Glomerular visceral epithelial cell (primary cell): ENCODE measurements around the gene INSIG1.

Experiments used
- DNase-seq: peaks from one replicate; pipeline ENCODE4 v3.0.0-alpha.2; 2016; ENCODE audit errors: extremely low spot score

Gene INSIG1

DNA sequence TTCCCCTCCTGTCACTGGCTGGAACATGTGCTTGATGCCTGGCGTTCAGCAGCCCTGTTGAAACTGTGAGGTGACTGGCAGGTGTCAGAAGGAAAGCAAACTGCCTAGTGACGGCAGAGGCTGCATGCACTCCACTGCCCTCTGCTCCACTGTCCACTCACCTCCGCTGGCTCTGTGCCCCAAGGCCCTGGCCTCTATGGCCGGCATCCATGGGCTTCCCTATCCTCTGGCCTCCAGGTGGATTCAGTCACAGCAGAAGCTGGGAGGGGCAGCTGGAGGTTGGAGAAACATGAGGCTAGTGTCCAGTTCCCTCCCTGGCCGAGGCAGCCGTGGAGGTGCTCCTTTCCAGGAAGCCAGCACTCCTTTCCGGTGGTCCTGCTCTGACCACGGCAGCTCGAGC lies 31.2 kb upstream of the INSIG1 start:
- DNase-seq: no peak

DNA sequence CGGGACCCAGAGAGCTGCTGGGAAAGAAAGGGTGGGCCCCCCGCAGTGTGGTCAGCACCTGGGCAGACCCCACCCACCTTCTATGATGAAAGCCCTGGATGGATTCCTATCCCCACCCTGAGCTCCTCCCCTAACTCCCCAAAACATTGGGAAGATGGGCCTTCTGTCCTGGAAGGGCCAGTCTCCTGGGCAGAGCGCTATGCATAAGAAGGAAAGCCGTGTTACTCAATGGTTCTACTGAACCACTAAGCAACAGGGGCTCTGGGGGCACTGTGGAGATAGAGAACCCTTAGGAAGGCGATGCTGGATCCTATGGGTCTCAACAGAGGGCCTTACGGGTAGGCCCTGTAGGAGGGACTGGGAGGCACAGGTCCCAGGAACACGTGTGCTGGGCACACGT lies 30.7 kb upstream of the INSIG1 start:
- DNase-seq: no peak

DNA sequence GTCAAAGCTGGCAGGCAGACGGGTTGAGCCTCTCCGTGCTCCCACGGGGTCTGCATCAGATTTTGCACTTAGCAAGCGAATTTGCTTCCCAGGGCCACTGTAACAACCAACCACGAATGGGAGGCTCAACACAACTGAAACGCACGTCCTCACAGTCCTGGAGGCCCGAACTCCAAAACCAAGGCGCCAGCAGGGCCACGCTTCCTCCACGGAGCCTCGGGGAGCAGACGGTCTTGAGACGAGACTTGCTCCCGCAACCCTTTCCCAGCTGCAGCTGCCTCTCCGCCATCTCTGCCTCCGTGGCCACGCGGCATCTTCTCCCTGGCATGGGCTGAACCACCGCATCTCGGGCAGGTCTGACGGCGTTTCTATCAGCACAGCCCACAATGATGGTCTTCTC lies 30.2 kb upstream of the INSIG1 start:
- no peak for DNase-seq

DNA sequence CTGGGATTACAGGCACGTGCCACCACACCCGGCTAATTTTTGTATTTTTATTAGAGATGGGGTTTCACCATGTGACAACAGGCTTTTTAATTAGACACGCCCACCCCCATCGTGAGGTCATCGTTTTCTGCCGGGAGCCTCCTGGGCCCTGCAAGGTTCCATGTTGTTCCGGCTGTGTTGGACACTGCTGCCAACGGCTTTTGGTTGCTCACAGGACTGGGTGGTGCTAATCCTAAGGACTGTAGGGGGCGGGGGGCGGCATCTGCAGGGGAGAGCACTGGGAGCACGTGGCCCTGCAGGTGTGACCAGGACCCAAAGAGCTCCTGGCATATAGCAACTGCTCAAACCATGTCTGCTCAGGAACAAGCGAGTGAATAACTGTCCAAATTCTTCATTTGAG lies 29.5 kb upstream of the INSIG1 start:
- no peak for DNase-seq

DNA sequence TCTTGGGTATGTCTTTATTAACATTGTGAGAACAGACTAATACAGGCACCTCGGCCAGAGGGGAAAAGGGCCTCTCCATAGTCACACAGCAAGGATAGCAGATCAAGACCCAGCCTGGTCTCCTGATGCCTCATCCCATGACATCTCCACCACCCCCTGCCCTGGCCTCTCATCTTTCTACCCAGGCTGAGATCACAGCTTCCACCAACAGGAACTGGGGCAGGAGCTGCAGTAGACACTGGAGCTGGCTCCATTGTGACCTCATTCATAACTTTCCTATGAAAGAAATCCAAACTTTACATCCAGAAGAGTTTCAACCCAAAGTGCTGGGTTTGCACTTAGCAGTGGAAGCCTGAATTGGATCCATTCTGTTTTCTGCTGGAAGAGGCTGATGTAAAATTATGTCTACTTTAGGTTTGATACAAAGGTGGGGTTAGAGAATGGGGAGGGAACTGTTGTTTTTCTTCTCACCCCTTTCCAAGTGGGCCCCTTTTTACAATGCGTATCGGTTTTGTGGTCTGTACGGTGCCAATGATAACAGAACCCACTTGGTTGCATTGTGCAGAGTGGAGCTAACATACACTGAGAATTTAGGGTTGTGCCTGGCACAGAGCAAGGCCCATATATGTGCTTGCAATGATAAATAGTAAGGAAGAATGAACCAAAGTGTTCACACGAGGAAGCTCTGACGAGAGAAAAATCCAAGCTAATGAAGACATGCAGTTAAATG lies 28.6 kb upstream of the INSIG1 start:
- no peak for DNase-seq

DNA sequence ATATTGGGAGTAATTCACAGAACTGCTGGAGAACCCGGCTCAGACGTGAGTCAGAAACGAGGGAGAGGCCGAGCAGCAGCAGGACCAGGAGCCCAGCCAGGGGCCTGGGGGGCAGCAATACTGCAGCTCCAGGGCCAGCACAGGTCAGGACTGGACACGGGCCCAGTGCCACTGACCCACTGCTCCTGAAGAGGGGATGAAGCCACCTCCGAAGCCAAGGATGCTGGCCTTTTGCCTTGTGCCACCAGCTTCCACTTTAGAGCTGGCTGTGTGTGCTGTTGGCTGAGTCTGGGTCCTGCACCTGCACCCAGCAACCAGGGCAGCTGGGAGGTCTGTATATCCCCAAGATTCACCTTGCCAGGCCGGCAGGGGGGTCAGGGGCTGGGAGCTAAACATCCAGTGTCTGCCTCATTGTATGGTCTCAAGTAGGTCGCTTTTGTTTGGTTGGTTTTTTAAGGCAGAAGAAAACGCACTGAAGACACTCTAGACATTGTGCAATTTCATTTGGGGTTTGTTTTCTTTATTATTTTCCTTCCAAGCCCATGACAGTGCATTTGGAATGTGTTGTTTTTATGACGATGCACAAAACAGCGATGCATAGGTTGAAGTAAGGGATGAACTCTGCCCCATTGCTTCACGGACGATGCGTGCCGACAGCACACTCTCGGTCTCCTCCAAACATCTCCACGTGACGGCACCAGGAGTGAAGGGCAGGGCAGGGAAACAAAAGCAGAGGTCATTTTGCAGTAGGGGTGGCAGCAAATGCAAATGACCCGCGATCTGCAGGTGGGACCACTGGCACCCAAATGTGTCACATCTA lies 27.7 kb upstream of the INSIG1 start:
- no peak for DNase-seq

DNA sequence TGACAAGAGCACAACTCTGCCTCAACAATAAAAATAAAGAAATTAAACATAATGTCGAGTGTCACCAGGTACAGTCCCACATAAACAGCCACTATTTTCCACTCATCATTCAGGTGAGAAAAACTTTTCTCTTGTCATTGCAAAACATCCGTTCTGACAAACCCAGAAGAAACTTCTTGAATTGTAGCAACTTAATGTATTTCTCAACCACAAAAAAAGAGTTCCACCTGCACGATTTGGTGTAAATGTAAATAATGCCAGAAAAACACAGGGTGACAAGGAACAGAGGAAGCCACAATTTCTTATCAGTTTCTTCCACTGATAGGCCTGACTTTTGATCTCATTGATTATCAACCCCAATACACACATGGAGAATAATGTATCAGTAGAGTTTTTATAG lies 26.8 kb upstream of the INSIG1 start:
- no peak for DNase-seq

DNA sequence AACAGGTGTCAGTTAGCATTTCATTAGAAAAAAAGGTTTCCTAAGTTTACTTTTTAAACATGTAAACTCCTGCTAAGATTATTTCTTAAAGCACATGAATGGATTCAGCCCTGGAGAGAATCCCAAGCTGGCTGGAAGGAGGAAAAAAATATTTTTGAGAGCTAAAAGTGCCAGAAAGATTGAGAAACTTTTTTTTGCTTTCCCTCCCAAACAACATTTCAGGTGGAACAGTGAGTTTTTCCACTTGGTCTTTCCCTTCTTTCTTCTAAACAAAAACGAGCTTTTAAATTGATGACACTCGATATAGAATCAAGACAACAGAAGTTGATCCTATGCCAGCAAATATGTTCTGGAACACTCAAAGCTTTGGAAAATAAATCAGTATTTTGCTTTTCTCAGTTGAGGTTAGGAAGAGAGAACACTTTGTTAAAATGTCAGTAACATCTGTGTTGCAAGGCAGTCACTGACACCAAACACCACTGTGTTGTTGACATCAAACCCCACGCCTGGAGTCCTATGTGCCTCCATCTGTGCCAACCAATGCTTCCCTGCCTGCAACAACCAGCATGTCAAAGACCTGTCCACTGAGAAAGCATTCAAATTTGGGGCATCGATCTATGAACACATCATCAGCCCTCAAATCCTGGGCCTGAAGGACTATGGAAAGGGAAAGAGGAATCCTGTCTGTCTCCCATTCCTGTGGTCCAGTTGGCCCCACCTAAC lies 22.9 kb upstream of the INSIG1 start:
- DNase-seq: no peak

DNA sequence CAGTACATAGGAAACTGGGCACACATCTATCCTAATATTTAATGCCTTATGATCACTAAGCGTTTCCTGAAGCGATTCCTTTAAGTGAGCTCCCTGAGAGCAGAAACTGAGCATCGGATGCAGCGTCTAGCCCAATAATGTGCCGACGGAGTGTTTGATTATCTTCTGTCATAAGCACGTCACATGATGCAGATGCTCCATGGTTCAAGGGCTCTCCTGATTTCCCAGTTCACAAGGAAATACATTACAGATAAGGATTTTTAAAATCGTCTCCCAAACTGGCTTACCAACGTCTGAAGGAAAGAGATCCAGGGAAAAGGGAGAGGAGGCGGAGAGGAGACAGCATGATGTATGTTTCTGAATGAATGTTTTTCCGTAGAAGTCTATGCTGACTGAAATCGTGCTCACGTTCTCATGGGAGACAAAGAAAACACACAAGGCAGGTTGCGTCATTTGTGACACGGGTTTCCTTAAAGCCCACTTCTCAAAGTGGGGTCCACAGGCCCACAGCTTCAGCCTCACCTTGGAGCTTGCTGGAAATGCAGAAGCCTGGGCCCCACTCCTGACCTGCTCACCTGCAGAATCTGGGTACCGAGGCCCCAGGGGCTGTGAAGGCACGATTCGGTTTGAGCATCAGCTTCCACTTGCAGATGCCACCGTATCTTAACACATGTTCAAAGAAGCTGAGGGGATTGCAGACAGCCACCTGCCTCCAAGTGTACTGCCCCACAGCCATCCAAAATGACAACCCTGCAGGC lies 21.5 kb upstream of the INSIG1 start:
- DNase-seq: no peak

DNA sequence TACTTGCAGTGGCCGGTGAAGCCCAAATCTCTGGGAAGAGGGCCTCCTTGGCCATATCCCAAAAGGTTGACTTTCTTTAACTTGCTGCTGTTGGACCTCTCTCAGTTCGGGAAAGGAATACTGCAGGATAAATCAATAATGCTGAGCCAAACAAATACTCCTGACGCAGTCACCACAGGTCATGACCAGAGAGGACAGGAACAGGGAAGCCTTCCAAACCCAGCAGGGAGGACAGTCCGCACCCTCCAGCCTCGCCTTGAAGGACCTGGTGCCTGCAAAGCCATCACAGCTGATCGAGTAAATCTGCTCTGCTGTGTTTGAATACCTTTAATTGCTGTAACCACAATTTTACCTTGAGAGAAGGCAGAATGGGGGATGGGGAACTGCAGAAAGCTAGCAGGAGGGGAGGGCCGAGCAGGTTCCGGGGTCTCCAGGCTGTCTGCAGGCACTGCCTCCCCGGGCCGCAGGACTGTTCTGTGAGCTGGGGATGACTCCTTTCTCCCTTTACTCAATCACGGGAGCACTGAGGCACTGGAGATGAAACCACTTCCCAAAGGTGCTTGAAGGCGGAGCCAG lies 20.8 kb upstream of the INSIG1 start:
- no peak for DNase-seq

DNA sequence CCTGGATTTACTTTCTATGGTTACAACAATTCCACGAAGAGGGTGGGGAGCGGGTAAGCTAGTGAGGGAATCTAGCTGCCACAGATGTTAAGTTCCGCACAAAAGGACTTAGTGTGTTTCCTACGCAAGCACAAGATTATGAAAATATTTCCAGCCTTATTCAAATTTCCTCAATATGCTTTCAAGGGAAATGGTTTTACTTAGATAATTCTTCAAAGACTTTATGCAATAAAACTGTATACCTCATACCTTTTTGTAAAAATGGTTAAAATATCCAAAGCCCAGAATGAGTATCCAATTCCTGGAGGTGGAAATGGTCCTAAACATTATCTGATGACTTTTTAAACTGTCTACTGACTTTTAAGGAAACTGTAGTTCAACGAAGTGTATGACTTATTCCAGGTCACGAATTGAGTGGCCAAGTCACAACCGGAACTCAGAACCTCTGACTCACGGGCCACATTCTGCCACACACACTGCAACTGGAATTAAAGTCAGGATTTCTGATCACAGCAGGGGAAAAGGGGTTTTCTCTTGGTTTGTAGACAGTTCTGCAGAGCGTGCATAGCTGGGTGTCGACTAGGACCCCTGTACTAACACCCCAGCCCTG lies 20.2 kb upstream of the INSIG1 start:
- no peak for DNase-seq

DNA sequence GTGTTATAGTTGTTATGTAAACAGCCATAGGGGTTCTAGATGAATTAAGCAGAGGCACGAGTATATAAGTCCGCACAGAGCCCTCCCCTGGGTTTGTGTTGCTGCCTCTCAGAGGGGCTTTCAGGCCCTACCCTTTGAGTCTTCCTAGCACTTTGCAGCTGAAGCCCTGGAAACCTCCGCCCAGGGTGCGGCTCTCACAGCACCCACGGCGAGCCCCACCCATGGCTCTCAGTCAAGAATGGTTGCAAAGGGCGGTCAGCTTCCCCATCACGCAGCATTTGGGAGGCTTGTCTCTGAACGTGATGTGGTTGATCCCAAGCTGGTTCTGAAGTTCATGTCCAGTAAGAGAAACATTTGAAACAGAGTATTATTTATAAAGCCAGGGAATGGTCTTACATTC lies 18.8 kb upstream of the INSIG1 start:
- no peak for DNase-seq

DNA sequence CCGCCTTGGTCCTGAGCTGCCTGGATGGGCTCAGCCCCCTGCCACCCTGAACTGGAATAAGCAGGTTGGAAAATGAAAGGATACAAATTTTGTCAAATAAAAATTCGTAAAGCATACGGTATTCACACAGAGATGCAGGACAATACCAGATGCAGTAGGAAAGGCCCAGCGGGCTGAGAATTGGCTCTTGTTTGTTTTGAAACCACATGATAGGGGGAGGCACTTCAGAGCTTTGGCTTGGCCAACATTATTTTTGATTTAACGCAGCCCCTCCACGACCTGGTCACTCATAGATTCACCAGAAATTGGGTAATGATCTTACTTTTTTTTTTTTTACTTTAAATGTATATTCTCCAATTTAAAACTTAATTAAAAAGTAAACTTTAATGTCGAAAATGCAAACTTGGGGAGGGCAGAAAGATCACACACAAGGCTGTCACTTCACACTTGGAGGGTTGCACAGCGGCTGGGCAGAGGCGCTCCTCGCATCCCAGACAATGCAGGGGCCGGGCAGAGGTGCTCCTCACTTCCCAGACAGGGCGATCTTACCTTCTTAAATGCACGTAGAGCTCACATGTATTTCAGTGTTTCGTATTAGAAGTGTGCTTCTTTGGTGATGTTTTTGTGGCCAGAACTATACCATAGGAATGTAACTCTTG lies 17.8 kb upstream of the INSIG1 start:
- DNase-seq: no peak

DNA sequence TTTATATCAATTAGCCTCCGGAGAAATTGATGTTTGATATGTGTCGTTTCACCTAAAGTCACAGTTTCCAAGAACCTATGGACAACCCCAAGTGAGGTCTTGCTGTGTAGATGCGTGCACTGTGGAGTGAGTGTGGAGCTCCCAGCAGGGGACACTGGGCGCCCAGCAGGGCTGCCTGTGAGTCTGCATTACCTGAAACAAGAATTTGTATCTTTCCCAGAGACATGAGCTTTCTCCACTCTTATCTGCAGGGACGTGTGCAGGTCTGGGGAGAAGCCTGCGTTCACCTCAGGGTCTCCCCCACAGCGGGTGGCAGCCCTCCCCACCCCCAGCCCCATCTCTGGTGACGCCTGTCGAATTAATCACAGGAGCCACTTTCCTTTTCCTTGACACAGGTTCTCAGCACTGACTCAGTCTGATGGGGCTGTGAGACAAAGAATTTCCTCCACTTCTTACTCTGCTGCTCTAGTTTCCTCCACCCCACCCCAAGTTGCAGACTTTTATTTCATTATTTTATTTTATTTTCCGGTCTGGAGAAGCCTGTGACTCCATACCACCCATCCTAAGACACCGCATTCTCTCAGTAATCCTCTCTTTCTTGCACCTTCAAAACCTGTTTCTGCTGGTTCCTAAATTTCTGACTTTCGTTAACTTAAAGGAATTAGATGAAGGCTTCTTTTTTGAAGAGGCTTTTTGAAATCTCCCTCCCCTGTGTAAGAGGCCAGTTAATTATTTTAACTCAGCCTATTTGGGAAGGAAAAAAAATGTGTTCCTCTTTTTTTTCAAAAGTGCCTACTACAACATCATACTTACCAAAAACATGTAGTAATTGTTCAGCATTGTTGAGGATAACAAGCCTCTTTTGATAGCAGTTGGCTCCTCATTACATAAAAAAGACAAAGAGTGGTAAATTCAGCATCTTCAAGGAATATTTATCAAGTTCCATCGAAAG lies 17.0 kb upstream of the INSIG1 start:
- no peak for DNase-seq

DNA sequence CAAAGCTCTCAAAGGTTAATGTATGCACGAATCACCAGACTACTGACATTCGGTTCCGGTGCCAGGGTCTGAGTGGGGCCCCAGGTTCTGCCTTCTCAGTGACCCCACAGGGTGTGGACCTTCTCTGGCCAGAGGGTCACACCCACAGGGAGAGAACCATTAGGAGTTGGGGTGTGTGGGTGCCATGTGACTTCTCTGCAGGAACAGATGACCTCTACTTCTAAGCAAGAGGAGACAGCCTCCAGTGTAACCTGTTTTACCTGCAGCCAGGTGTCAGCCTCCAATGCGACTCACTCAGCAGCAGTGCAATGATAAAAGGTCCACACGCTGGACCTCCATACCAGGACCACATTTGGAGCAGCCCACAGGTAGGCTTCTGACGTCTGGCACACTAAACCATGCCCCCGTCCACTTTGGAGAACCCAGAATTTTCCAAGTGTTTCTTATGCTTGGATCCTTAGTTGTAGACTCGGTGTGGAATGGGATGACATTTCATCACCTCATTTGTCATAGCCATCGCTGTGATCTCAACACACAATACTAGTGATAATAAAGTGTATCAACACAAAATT lies 16.2 kb upstream of the INSIG1 start:
- DNase-seq: no peak

DNA sequence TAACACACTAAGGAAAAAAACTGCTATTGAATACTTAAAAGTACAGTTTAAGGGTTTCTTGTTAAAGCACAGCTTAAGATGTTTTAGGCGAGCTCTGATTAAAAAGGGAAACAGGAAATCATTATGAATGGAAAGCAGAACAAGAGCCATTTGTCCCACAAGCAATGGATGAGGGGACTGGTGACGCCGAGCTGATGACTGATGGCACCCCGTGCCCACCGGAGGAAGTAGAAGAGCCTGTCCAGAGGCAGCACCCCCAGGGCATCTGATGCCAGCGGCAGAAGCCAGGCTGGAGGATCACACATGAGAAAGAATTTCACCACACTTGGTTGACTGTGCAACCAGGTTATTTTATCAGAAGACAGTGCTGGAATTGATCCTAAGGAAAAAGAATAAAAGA lies 15.0 kb upstream of the INSIG1 start:
- no peak for DNase-seq

DNA sequence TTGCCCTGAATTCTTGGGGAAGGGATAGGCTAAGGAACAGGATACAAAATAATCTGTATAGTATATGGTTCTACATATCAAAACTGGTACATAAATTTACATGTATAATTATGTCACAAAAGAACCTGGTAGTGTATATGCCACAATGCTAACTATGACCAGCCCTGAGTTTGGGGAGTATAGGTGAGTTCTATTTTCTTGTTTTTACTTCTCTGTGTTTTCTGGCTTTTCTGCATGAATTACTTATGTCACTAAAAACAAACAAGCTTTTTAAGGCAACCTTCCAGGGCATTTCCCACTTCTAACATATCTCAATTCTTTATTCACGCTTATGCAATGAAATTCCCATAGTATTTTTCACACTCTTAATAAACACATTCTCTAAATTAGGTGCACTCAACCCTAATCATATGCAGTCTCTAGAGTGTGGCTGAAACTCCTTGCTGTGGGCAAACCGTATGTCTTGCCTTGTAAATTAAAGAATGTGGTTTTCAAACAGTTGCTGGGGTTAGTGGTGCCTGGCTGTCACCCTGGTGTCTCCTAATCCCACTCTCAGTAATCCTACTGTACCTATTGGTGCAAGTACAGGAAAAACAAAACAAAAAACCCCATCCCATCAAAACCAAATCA lies 14.0 kb upstream of the INSIG1 start:
- no peak for DNase-seq

DNA sequence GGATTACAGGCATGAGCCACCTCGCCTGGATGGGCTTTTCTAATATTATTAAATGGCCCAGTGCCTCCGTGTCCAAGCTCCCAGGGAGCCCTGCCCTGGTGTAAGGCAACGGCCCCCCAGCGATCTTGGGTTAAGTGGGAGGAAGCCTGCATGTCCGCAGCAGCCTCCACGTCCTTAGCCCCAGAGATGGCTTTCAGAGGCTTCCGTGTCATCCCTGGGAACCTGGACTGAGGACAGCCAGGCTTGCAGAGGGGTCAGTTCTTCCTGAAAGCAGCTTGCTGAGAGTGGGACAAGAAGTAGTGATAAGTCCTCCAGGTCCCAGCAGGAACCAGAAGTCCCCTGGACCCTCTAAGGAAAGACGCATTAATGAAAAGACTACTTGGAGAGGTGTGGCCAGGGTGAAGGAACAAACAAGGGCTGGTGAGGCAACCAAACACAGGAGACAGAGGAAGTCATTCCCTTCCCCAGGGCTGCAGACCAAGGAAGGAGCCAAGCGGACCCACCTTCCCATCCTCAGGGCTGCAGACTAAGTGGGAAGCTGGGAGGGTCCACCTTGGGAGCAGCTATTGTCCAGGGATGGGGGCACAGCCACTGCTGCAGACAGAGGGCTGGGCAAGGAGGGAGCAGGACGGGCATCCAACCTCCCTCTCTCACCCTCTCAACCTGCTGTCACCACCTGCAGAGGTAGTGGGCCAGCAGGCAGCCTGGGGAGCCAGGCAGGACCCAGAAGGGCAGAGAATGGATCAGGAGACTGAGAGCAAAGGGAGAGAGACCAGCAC lies 13.0 kb upstream of the INSIG1 start:
- DNase-seq: no peak
